Brain pericyte (primary cell): ENCODE data around the gene ST3GAL5.
"Not testable (repeated sequence)": the region's sequence is repeated elsewhere in the genome, so short reads cannot be mapped to it uniquely, and the experiment has no call there.

Experiments used
- DNase-seq: peaks from one replicate; pipeline ENCODE4 v3.0.0-alpha.2; 2012; ENCODE audit warnings: low read depth, low spot score

ST3GAL5 gene

DNA sequence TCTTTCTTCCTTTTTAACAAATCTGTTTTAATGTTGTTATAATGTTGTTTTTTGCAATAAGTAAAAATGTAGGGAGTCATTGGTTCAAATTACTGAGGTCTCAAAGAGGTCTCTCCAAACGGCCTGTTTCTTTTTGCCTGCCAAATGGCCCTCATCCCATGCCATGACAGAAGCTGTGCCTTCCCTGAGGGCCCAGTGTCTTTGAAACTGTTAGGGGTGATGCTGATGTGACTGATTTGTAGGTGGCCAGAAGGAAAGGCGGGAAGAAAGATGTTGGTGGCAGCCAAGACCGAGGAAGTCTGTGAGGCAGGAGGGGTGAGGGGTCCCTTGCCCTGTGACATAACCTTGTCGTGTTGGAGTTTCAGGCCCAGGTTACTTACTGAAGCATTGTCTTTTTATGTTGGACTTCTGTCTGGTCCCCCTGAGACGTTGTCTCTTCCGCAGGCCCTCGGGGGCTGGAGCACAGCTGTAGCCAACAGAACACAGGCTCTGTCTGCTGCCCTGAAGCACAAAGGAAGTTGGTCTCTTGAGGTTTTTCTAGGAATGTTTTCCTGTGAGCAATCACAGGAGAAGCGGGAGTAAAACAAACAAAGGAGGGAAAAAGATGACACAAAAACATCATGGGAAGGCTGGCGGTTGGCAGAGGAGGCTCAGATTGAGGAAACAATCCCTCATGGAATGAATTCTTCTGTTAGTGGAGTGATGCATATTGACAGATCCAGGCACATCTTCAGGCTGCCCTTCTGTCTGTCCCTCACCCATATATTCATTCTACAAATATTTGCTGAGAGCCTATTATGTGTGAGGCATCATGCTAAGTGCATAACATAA lies 4.9 kb upstream of the ST3GAL5 start:
- DNase-seq, result peak; percentile 29

DNA sequence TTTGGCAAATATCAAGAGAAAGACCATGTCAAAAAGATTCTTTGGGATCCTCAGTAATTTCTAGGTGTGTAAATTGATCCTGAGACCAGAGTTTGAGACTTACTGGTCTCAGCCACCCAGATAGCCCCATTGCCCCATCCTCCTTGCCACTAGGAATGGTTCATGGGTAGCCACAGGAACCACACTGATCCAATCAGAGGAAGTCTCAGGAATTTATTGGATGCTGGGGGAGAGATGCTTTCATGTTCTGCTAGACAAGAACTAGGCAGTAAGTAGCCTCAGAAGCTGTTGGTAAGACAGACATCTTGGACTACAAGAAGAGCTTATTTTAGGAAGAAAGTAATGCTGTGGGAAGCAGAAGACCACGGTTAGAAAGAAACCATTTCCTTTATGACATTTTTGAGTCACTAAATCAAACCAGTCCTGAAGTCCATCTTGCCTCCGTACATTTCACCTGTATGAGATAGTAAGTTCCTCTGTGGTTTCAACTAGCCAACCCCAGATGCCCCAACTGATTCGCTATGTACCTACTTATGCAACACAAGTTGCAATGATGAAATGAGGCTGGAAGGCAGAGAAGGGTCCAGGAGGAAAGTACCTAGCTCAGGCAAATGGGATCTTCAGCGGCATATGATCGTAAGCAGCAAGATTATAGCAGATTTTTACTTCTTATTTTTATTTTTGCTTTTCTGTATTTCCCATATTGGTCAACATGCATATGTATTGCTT lies 3.6 kb upstream of the ST3GAL5 start:
- no peak for DNase-seq

DNA sequence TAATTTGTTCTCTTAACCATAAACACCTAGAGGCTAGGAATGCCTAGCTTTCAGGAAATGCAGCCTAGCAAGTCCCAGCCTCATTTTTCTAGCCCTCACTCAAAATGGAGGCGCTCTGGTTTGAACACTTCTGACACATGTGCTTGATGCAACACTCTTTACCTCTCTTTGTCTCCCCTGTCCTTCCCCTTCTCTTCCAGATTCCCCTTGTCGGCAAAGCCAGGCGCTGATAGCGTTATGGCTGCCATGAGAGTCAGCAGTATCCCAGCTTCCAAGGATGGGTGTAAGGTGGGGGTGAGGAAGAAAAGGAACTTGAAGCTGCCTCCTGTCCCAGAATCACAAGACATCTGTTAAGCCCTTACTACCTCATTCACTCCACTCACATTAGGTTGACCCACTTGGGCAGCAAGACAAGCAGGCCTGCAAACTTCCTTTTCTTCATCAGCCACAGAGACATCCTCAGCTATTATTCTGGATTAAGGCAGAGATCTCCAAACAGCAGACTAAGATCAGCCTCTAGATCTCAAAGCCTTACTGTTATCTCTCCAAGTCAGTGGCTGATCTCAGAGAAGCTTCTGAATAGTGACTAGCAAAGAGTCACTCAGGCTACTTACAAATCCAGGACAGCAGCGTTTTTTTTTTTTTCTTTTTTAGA lies 1.9 kb upstream of the ST3GAL5 start:
- no peak for DNase-seq

DNA sequence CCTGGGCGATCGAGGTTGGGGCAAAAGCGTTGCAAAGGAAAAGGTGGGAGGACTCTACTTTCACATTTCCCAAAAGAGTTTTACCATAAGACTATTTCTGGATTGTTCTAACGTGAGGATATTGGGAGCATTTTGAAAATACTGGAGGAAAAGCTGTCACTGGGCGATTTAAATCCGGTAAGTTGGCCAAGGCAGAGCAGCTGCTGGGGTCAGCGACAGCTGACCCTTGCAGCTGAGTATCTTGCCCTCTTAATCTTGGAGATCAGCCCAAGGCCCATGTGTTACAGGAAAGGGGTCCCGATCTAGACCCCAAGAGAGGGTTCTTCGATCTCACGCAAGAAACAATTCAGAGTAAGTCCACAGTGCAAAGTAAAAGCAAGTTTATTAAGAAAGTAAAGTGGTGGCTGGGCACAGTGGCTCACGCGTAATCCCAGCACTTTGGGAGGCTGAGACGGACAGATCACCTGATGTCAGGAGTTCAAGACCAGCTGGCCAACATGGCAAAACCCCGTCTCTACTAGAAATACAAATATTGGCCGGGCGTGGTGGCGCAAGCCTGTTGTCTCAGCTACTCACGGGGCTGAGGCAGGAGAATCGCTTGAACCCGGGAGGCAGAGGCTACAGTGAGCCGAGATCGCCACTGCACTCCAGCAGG lies 964 bp upstream of the ST3GAL5 start:
- no peak for DNase-seq

DNA sequence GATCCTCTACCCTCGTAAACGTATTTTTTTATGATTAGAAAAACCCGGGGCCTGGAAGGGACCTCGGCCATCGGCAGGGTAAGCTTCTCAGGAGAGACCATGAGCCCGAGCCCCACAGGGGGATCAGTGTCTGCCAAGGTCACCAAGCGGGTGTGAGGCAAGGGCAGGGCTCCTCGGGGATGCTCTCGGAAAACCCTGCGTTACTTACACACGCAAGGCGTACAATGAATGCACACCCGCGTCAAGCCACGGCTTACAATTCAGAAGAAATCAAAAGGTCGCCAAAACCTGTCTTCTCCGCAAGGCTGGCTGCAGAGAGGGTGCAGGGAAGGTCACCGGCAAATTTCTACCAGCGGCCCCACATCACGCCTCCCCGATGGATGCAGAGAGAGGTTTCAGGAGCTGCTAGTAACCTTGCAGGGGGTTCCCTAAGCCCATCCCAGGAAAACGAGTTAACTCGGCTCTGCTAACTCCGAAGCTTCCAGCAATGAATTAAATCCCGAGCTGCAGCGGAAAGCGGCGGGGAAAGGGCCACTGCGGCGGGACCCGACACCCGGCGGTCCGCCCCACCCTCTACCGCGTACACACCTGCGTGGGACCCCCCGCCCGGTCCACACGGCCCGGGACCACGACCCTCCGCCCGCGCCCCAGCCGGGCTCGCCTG lies 638 bp downstream of the ST3GAL5 start:
- no peak for DNase-seq

DNA sequence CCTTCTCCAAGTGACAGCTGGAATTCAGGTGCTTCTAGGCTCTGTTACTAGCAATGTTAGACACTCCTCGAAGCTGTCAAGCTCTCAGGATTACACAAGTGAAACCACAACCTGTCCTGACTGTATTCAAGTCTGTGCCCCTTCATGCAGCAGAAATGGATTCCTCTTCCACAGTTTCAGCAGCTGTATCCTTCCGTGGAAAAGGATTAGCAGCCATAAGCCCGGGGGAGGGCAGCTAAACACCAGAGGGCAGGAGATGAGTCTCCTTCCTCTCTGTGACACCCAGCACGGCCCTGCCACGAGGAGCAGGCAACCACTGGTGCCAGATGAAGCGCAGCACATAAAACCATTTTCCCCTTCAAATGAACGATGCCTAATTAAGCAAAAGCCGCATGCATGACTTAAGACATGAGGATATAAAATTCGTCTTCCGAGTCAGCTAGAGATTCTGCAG lies 1.2 kb downstream of the ST3GAL5 start:
- DNase-seq, result no peak

DNA sequence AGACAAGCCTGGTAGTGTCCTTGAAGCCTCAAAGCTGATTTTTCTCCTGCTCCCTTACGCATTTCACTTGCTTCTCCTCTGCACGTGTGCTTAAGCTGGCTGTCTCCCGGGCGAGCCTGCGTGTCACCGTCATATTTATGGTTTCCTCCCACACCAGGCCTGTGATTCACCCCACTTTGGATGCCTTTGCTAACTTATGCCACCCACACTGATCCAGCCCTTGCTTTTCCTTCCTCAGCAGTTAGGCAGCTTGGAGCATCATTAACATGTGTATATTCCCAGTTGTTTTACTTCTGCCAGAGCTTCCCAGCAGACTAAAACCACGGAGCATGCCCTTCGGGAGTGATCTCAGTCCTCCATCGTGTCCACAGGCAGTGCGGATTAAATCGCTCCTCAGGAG lies 2.2 kb downstream of the ST3GAL5 start:
- no peak for DNase-seq

DNA sequence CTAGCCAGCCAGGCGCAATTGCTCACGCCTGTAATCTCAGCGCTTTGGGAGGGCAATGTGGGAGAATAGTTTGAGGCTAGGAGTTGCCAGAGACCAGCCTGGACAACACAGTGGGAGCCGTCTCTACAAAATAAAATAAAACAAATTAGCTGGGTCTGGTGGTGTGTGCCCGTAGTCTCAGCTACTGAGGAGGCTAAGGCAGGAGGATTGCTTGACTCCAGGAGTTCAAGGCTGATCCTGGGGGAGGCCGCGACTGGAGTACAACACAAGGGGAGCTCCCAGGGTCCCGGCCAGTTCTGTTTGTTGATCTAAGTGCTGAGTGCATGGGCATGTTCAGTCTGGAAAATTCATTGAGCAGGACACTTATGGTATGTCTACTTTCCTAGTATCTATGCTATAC lies 2.6 kb downstream of the ST3GAL5 start:
- DNase-seq, result no peak

DNA sequence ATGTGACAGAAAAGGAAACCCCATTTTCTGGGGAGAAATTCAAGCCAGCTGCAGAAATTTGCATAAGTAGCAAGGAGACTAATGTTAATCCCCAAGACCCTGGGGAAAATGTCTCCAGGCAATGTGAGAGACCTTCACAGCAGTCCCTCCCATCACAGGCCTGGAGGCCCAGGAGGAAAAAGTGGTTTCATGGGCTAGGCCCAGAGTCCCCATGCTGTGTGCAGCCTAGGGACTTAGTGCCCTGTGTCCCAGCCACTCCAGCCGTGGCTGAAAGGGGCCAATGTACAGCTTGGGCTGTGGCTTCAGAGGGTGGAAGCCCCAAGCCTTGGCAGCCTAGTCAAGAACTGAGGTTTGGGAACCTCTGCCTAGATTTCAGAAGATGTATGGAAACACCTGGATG lies 7.0 kb downstream of the ST3GAL5 start:
- not testable (repeated sequence) for DNase-seq

DNA sequence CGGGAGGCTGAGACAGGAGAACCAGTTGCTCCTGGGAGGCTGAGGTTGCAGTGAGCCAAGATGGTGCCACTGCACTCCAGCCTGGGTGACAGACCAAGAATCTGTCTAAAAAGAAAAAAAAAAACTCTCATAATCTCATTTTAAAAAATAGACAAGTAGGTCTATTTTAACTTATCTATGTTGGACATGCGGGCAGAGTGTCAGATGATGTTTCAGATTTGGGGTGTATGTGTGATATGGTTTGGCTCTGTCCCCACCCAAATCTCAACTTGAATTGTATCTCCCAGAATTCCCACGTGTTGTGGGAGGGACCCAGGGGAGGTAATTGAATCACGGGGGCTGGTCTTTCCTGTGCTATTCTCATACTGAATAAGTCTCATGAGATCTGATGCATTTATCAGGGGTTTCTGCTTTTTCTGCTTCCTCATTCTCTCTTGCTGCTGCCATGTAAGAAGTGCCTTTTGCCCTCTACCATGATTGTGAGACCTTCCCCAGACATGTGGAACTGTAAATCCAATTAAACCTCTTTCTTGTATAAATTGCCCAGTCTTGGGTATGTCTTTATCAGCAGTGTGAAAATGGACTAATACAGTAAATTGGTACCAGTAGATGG lies 8.0 kb downstream of the ST3GAL5 start:
- DNase-seq, result not testable (repeated sequence)

DNA sequence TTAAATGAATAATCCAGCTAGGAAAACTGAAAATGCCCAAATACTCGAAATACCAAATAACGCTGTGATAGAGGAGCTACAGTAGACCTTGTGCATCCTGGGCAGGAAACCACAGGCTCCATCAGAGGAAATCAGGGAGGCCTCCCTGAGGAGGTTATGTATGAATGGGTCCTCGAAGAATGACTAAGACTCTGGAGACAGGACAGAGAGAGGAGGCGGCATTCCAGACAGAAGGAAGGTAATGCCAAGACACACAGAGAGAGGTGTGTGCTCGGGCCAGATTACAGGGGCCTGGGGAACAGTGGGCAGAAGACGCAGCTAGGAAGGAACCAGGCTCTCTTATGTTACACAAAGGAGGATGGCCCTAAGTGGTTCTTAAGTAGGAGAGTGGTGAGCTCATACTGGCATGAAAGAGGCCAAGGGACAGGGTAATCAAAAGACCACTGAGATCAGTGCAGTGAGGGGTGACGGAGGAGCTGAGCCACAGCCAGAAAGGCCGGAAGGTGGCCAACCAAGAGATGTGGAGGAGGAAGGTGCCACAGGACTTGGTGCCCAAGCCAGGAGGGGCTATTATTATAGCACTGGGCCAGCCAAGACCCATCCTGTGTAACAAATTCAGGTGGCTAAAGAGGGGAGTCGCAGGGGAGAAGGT lies 9.9 kb downstream of the ST3GAL5 start:
- DNase-seq, result no peak

DNA sequence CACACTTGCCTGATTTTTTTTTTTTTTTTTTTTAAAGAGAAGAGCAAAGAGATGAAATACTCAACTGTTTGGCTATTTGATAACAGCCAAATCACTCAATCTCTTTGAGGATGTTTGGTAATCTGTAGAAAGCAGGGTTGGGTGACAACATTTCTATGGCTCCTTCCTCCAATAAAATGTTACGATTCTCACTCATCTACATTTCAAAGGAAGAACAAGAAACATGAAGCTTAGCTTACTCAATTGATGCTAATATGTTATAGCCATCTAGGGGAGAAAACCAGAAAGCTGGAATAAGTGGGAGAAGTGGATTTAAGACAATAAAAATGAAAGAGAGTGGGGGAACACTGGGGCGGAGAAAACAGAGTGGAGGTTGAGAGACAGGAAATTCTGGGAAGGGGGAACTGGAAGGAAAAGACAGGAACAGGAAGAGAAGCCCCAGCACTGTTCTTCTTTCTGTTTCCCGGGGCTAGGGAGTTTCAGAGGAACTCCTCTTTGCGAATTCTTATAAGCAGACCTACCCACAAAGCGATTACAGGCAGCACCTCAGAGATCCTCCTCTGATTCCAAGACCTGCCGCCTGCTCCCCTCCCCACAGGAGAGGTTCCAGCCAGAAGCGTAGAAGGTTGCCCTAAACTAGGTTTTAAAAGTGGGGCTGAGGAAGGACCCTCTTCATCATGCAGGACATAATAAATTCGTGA lies 13.3 kb downstream of the ST3GAL5 start:
- no peak for DNase-seq

DNA sequence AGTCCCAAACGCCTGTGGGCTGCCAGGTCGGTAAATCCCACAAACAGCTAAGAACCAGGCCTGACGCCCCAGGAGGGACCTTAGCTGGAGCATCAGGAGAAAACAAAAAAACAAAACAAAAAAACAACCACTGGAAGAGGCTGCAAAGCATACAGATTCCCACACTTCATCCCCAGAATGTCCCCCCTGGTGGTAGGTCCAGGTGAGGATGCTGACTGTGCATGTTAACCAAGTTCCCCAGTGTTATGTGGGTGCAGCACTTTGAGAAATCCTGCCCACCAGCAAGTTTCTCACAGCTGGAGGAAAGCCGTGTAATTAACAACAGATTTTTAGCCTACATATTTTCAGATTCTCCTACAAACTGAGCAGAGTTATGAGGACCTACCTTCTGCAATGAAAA lies 15.1 kb downstream of the ST3GAL5 start:
- no peak for DNase-seq

DNA sequence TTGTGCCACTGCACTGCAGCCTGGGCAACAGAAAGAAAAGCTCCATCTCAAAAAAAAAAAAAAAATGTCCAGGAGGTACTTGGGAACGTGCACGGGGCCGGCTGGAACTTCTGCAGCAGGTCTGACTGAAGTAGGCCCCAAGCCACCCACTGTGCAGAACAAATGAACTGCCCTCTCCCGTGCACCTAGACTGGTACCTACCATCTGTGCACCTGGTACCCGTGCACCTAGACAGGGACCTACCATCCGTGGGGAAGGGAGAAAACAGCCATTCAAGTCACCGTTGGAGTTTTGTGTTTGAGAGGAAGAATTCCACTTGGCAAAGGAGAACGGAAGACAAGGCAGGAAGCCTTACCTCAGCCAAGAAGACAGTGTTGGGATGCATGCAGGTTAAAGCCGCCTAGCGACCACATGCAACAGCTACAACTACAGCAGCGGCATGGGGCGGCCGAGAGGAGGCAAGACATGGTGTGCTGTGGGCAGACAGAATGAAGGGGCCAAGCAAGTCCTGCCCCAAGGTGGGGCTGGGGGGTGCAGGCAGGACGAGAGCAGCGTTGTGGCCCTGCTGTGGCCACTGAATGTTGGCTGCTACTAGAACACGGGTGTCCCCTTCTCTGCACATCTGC lies 16.1 kb downstream of the ST3GAL5 start:
- DNase-seq, result no peak

DNA sequence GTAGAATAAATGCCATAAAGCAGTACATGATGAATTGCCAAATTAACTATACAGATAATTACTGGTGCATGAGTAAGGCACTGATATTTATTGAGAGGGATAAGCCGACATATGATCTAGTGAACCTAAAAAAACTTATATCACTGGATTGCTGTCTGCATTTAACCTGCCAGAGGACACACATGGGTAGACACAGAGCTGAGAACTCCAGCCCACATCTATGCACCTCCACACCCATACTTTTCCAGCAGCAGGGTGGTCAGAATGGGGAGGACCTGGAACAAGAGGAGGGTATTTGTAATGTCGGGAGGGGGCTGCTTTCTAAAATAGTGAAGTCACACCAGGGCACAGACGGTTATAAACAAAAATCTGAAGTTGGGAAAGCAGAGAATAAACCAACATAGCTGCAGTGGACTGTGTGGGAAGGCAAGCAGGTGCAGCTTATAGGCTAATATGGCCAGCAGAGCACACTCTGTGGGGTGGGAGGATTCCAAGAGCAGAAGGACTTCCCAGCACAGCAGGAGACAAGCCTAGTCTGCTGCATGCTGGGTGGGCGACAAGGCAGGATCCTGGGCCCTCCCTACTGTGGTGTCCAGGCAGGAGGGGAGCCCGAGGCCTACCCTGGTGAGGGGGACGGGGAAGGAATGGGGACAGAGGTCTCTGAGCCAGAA lies 17.2 kb downstream of the ST3GAL5 start:
- DNase-seq, result no peak

DNA sequence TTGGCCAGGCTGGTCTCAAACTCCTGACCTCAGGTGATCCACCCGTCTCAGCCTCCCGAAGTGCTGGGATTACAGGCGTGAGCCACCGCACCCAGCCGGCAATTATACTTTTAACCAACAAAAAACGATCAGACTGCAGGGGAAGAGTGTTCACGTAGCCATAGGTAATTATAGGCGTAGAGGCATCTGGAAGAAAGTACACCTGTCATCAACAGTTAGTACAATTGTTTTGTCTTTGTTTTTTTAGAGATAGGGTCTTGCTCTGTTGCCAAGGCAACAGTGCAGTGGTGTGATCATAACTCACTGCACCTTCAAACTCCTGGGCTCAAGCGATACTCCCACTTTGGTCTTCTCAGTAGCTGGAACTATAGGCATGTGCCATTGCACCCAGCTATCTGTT lies 20.0 kb downstream of the ST3GAL5 start:
- DNase-seq, result no peak

DNA sequence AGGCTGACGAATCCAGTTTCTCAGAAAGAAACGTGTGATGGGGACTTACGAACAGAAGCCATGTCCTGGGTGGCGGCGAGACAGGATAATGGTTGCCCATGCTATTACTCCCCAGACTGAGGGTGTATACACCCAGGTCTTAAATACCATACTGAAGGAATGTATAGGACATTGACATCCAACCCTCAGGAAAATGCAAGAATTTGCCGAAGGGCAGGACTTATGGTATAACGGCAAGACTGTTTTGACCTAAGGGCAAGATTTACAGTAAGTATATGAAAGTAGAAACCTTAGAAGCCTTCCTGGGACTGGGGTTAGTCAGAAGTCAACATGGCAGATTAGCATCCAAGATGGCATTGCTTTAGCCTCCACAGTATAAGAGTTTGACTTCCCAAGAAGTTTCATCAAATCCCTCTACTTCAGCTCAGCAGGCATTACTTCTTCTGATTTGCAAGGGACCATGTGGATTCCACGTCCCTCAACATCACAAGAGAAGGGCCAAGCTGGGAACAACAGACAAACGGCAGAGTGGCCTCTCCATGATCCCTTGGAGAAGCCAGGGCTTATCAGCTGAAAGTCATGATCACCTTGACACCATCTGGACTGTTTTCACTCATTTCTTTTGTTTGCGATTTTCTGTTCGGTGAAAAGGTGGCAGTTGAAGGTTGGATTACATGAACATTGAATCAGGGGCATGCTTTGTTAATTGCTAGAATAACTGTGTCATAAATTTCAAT lies 21.1 kb downstream of the ST3GAL5 start:
- DNase-seq, result no peak

DNA sequence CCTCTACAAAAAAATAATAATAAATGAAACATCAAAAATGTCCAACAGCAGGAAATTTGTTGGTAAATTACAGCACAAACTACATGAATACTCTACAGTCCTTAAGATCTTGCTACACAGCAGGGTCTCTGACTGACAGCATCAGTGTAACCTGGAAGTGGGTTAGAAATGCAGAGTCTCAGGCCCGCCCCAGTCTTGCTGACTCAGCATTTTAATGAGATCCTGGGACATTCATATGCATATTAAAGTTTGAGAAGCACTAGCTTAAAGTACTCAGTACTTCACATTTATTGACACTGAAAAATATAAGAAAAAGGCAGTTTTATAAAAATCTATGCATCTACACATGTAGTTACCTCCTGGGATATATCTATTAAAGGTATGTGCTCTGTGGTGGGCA lies 21.7 kb downstream of the ST3GAL5 start:
- DNase-seq, result no peak
